Activated CD8-positive, alpha-beta memory T cell treated with anti-CD3 and anti-CD28 coated beads, Interleukin-2, amount 50 U/mL, for 1 hour (primary cell): Measurements from ENCODE around the gene SLC7A1.

Experiments used
- DNase-seq: peaks from one replicate; pipeline ENCODE4 v3.0.0-alpha.2; 2020; ENCODE audit errors: extremely low read depth

Gene SLC7A1

DNA sequence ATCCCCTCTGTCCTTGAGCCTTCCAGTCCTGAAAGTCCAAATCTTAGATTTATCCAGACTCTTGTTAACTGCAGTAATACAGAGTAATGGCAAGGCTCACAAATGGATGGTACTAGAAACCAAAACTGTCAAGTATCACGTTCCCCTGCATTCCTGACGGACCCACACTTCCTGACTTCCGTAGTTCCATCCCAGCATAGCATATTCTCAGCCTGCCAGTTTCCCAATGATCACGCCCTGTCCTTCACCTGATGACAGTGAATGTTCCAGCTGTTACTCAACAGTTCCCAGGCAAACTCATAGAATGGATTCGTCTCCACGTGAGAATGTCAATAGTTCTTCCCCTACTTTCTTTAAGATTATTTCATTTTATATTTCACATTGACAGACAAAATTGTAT, 33.6 kb downstream of the SLC7A1 start:
- no peak for DNase-seq

GRCh38 chr13:29556742-29557141, 38.7 kb downstream of the SLC7A1 start:
- no peak for DNase-seq

GRCh38 chr13:29551214-29551613, 44.3 kb downstream of the SLC7A1 start:
- no peak for DNase-seq

GRCh38 chr13:29550430-29550988, 45.0 kb downstream of the SLC7A1 start:
- DNase-seq = no peak

GRCh38 chr13:29548722-29549121, 46.8 kb downstream of the SLC7A1 start:
- no peak for DNase-seq

DNA sequence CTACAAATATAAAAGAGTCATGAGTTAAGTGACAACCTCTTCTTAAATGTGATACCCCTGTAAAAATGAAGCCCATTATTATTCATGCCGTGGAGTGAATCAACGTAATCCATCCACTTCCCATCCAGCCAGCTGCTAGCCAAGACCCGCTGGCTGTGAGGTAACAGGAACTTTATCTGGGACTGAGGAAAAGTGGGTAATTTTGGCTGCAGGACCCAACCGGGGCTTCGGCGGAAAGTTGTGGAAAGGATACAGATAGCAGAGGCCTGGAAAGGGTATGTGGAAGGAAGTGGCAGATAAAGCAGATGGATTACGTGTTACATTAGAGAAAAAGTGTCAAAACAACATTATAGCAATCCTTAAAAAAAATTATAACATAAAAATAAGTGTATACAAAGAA, 48.3 kb downstream of the SLC7A1 start:
- DNase-seq = no peak

- DNase-seq = no peak
These were observed 48.8 kb downstream of the SLC7A1 start for GRCh38 chr13:29546662-29547061.

- DNase-seq = no peak
These were observed 49.5 kb downstream of the SLC7A1 start for GRCh38 chr13:29545988-29546387.

DNA sequence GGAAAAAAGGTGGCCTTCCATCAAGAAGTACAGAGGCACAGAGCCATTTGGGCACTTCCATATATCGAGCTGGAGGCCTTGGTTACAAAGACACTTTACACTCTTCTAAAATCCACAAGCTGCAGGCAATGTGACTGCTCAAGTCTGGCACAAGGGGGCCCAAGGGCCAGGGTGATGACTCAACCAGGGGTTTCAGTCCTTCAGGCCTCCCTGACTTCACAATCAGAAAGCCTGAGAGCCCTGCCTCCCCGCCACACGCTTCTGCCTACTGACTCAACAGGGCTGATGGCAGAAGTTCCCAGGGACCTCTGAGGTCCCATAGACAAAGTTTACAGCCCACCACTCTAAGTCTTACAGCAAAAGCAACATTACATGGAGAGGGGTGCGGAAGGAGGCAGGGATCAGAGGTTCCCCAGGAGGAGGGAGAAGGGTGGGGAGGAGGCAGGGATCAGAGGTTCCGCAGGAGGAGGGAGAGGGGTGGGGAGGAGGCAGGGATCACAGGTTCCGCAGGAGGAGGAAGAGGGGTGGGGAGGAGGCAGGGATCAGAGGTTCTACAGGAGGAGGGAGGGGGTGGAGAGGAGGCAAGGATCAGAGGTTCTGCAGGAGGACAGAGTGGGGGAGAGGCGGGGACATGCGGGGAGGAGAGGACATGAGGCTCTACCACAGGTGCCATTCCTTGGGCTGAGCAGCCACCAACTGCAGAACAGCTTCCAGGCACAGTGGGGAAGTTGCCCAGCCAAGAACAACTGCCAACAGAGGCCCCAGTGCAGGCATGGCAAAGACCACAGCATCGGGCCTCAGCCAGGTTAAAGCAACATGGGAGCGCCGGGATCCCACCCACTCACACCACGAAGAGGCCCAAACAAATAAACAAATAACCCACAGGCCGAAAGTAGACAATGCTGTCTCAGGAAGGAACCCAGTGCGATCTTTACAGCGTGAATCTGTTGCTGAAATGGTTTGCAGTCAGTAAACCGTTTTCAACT, 52.0 kb downstream of the SLC7A1 start:
- DNase-seq = no peak

DNA sequence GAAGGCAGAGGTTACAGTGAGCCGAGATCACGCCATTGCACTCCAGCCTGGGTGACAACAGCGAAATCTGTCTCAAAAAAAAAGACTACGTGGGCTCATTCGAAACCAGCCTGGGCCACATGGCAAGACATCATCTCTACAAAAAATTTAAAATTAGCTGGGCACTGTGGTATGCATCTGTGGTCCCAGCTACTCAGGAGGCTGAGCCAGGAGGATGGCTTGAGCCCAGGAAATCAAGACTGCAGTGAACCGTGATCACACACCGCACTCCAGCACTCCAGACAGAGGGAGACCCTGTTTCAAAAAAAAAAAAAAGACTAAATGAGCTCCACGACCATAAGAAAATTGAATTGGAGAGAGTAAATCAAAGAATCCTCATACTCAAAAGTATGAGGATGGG, 53.1 kb downstream of the SLC7A1 start:
- no peak for DNase-seq

- no peak for DNase-seq
These were observed 54.1 kb downstream of the SLC7A1 start for GRCh38 chr13:29541400-29541799.

GRCh38 chr13:29540799-29541198, 54.7 kb downstream of the SLC7A1 start:
- no peak for DNase-seq

DNA sequence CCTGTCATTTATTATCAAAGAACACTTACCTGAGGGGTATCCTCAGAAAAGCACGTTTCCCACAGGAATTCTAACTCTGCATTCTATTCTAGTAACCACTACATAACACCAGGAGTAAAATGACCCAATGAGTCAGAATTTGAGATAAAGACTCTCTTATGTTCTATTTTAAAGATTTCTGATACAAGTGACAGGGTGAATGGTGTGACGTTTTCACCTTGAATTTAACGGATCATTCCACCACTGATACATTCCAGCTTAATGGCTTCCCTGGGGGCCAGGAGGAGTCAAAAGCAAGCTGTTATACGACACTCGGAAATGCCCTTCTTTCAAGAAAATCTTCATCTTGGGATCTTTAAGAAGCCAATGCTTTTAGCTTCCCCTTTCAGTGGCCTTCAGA, 55.2 kb downstream of the SLC7A1 start:
- DNase-seq = no peak

GRCh38 chr13:29539856-29540255, 55.6 kb downstream of the SLC7A1 start:
- no peak for DNase-seq

DNA sequence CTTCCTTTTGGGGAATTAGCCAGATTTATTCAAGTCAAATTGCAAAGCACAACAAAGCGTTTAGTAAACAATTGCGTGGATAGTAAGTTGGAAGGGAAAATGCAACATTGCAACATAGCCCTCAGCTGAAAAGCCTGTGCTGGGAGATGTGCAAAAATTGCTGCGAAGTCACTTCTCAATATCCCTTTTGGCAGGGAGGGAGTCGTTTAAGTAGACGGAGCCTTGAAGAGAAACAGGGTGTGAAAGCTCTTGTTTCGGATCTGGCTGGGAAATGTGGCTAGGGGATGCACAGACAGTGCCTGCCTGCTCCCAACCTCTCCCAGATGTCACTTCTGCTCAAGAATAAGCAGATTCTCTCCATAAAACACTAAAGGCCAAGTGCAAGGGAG, 56.8 kb downstream of the SLC7A1 start:
- no peak for DNase-seq

- no peak for DNase-seq
These were observed 57.5 kb downstream of the SLC7A1 start for GRCh38 chr13:29537736-29538651.

DNA sequence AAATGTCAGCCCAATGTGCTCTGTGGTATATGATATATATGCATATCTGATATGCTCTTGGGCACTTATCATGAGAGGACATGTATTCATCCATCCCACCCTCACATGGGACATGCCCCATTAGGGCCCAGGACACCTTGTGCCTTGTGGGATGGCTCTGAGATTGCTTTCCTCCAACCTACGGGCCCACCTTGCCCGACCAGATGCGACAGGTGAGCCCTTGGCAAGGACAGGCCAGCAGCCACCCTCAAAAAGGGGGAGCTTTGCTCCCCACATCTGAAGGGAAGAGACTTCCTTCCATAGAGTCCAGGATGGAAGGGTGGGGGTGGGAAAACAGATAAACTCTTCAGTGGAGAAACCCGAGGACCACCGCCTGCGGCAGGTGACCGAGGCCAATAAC, 58.6 kb downstream of the SLC7A1 start:
- DNase-seq = no peak

DNA sequence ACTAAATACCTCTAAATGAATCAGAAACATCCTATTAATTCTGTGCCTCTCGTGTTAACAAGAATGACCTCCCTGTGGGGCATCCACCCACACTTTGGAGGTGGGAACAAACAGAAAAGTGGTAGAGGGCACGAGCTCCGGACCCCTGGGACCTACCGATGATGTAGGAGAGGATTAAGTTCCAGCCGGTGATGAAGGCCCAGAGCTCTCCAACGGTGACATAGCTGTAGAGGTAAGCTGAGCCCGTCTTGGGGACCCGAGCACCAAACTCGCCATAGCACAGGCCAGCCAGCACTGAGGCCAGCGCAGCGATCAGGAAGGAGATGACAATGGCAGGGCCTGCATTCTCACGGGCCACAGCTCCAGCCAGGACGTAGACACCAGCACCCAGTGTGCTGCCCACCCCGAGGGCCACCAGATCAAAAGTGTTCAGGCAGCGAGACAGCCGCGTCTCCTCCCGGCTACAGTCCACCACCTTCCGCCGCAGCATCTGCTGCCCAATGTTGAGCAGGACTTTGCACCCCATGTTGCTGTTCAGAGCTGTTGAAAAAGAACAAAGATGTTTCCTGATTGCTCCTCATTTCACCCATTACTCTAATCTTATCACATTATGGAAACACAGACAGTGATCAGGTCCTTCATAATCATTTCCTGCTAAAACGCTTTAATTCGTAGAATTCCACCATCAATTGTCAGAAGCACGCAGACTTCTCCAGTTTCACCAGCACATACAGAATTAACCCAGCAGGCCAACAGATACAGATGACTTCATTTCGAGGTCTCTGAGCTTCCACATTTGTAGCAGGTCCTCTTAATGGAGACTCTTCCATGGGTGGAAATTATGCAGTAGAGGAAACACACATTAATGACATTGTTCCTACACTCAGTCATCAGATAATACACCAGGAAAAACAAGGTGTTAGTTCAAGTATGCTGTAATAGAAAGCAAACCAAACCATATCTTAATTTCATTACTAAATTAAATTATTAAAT, 59.5 kb downstream of the SLC7A1 start:
- DNase-seq = no peak

- no peak for DNase-seq
These were observed 61.4 kb downstream of the SLC7A1 start for GRCh38 chr13:29534083-29534482.

- DNase-seq = no peak
These were observed 62.7 kb downstream of the SLC7A1 start for GRCh38 chr13:29532821-29533220.

DNA sequence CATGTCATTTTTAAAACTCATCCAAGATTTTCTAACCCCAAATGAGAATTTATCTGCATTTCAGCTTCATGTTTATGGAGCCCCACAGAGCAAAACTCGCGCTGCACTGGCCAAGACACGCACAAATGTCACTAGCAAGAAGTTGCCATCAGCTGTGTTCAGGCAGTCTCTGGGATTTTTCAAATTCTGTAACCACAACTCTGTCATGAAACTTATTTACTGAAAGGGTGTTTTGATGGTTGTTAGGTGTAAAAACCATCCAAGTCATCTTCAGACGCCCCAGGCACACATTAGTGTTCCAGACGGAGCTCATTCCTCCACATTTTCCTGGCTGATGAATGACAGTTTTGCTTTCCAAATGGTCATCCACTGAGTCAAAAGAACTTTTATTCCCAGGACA, 63.4 kb downstream of the SLC7A1 start:
- DNase-seq = no peak
